Left ventricle myocardium inferior (tissue), 1 donor: ENCODE data around the gene DPP9. TPM values are rescaled to one million over a fixed set of nuclear protein-coding genes. Genes with fewer than 3 reads are reported as not detected.
A peak's percentile ranks its signal among the peaks of the same experiment; 100 is the strongest.

ENCODE experiments used
- DNase-seq: peaks from one replicate; pipeline ENCODE4 v3.0.0-alpha.2; 2020
- H3K27ac ChIP-seq: fragments of 200-600 bp; replicated peaks from 2 replicates; pipeline ENCODE4 v1.8.0; 2021
- H3K27me3 ChIP-seq: fragments of 200-600 bp; 2 replicates; pipeline ENCODE4 v1.8.0; 2021; ENCODE audit warnings: low read depth
- H3K36me3 ChIP-seq: fragments of 200-600 bp; 2 replicates; pipeline ENCODE4 v1.8.0; 2021
- H3K4me1 ChIP-seq: fragments of 200-600 bp; 2 replicates; pipeline ENCODE4 v1.8.0; 2021
- H3K4me3 ChIP-seq: fragments of 200-600 bp; 2 replicates; pipeline ENCODE4 v1.8.0; 2021; ENCODE audit warnings: mild to moderate bottlenecking, moderate library complexity
- H3K9me3 ChIP-seq: fragments of 200-600 bp; replicated peaks from 2 replicates; pipeline ENCODE4 v1.8.0; 2021
- intact Hi-C: fragments of 100-400 bp; cut with micrococcal nuclease; formaldehyde crosslinking; loops from one replicate; pipeline ENCODE4 v1.11.0; 2022
- total RNA-seq: library from RNA; stranded (reverse); fragmentation: NEBNext Ultra II Directional; extraction: Animal tissue kit (Norgen Biotek cat#: 25700); gene quantifications from one replicate; pipeline ENCODE4 v1.2.1, GENCODE V29; 2021
- TF ChIP-seq, protein P1 (sequence below): fragments of 200-600 bp; IDR thresholded peaks from 2 replicates; pipeline ENCODE4 v1.8.0; 2021; ENCODE audit warnings: antibody characterized with exemption, mild to moderate bottlenecking, borderline replicate concordance
- donor health status: DM: no; HTN: yes; CAD: no; lungs with severe emphysema.

DPP9 gene
- total RNA-seq, 1 donor from 2014 or later: 52.5 TPM

DNA sequence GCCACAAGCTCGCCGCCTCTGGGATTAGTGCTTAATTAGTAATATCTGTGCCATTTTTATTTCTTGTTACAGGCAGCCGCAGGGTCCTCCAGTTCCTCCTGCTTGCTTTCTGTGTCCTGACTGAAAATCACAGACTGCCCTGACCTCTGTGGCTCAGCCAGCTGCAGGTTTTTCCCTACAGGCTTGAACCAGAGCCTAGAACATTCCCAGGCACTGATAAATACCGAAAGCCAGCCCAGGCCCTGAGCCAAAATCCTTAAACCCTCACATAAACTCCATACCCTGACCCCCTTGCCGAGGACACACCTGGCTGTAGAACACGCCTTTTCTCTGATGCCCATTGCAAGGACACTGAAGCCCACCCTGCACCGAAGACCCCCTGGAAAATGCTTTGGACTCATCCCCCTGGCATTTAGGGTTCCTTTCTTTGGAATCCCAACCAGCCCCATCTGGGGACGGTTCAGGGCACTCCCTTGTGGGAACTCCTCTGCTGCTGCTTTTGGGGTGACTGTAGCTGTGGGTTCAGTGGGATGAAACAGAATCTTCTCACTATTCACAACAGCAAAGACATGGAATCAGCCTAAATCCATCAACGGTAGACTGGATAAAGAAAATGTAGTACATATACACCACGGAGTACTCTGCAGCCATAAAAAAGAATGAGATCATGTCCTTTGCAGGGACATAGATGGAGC, 15.5 kb downstream of the DPP9 start:
- peaks cover 64% of the 10 kb centered on the region for H3K36me3 ChIP-seq
- peak overlapping the region; percentile 93 for H3K27ac ChIP-seq
- intact Hi-C loops: no loop called here
- peak; percentile 77 for DNase-seq
- H3K9me3 ChIP-seq: no peaks in the 10 kb centered on the region
- H3K4me1 ChIP-seq: peaks cover 66% of the 10 kb centered on the region
- H3K4me3 ChIP-seq: no peak overlapping the region
- TF ChIP-seq, protein P1, sequence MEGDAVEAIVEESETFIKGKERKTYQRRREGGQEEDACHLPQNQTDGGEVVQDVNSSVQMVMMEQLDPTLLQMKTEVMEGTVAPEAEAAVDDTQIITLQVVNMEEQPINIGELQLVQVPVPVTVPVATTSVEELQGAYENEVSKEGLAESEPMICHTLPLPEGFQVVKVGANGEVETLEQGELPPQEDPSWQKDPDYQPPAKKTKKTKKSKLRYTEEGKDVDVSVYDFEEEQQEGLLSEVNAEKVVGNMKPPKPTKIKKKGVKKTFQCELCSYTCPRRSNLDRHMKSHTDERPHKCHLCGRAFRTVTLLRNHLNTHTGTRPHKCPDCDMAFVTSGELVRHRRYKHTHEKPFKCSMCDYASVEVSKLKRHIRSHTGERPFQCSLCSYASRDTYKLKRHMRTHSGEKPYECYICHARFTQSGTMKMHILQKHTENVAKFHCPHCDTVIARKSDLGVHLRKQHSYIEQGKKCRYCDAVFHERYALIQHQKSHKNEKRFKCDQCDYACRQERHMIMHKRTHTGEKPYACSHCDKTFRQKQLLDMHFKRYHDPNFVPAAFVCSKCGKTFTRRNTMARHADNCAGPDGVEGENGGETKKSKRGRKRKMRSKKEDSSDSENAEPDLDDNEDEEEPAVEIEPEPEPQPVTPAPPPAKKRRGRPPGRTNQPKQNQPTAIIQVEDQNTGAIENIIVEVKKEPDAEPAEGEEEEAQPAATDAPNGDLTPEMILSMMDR: no peak
- no peaks in the 10 kb centered on the region for H3K27me3 ChIP-seq

DNA sequence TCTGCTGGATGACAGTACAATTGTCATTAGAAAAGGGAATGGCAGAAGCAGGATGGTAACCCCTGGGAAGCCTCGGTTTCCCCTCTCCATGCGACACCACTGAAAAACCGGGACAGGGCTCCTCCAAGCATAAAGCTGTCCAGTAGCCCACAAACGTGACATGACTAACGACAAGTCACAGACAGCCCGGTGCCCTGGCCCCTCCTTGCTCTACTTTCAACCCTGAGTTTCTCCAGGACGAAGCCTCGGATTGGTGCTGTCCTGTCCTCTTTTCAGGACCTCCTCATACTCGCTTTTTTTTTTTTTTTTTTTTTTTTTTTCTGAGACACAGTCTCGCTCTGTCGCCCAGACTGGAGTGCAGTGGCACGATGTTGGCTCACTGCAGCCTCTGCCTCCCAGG, 16.3 kb downstream of the DPP9 start:
- Histone ChIP-seq H3K27ac (peak overlapping the region; percentile 93), H3K36me3 (peaks cover 63% of the 10 kb centered on the region), H3K4me1 (peaks cover 59% of the 10 kb centered on the region), H3K4me3 (no peak overlapping the region), H3K9me3 (no peaks in the 10 kb centered on the region), H3K27me3 (no peaks in the 10 kb centered on the region)
- intact Hi-C loops: no loop called here
- TF ChIP-seq, protein P1: no peak
- DNase-seq: no peak

DNA sequence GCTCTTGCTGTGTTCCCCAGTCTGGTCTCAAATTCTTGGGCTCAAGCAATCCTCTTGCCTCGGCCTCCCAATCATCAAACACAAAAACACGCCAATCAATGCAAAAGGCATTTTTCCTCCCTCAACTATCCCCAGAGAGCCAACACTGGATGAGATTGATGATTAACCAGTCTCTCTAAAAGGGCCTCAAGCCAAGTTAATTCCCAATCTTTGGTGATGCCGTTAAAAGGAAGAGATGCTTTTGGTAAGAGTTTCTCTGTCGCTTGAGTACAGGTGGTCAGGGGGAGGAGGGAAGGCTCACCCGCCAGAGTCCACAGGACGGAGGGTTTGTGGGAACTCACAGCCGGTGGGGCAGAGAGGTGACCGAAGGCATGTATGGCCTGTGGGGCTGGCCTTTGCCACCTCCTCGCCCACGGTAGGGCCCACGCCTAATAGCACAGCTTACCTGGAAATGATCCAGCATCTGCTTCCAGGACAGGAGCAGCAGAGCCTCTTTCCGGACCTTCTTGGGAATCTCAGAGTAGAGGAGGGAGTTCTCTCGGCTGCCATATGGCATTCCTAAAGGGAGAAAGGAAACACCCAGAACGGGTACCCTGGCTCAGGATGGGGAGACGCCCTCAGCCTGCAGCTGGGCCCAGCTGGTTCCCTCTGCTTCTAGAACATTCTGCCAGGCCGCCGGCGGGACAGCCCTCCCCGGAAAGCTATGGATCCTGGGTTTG, 18.1 kb downstream of the DPP9 start:
- Histone ChIP-seq H3K27me3 (no peaks in the 10 kb centered on the region), H3K9me3 (no peaks in the 10 kb centered on the region), H3K4me3 (no peak overlapping the region), H3K36me3 (peaks cover 63% of the 10 kb centered on the region), H3K27ac (peak overlapping the region; percentile 93), H3K4me1 (peaks cover 55% of the 10 kb centered on the region)
- intact Hi-C loops: no loop called here
- peak; percentile 64 for DNase-seq
- TF ChIP-seq, protein P1: no peak

DNA sequence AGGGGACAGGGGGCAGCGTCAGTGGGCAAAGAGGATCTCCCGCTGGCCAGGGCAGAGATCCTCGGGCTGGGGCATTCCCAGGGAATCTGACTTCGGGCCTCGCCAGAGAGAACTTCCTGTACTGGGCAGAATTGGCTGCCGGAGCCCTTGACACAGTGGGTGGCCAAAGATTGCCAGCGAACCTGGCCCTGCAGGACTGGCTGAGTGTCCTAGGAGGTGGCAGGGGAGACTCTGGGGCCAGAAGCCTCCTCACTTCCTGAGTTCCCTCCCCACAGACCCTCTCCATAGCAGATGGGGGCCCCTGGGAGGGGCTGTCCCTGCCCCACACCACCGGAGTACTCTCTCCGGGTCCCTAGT, 19.3 kb downstream of the DPP9 start:
- intact Hi-C loops: no loop called here
- peaks cover 49% of the 10 kb centered on the region for H3K4me1 ChIP-seq
- TF ChIP-seq, protein P1: no peak
- H3K27ac ChIP-seq: peak overlapping the region; percentile 19
- no peak overlapping the region for H3K4me3 ChIP-seq
- H3K9me3 ChIP-seq: no peaks in the 10 kb centered on the region
- no peaks in the 10 kb centered on the region for H3K27me3 ChIP-seq
- no peak for DNase-seq
- H3K36me3 ChIP-seq: peaks cover 70% of the 10 kb centered on the region

- H3K36me3 ChIP-seq: peaks cover 74% of the 10 kb centered on the region
- DNase-seq: no peak
- H3K4me1 ChIP-seq: peaks cover 44% of the 10 kb centered on the region
- intact Hi-C loops: no loop called here
- no peak overlapping the region for H3K4me3 ChIP-seq
- no peaks in the 10 kb centered on the region for H3K9me3 ChIP-seq
- TF ChIP-seq, protein P1: no peak
- peak overlapping the region; percentile 19 for H3K27ac ChIP-seq
- no peaks in the 10 kb centered on the region for H3K27me3 ChIP-seq
These were observed 19.8 kb downstream of the DPP9 start for GRCh38 chr19:4703671-4704316.
